GM18907 (cell line): ENCODE results near the gene UBE2Q2.
A peak's percentile ranks its signal among the peaks of the same experiment; 100 is the strongest.
"Not testable (repeated sequence)": the region's sequence is repeated elsewhere in the genome, so short reads cannot be mapped to it uniquely, and the experiment has no call there.

Experiments used
- ATAC-seq: cut with Tn5 transposase; IDR thresholded peaks from one replicate; pipeline ENCODE4 v1.9.1; 2021; ENCODE audit warnings: mild to moderate bottlenecking, moderate library complexity; ENCODE audit not compliant: unreplicated experiment

Gene UBE2Q2

DNA sequence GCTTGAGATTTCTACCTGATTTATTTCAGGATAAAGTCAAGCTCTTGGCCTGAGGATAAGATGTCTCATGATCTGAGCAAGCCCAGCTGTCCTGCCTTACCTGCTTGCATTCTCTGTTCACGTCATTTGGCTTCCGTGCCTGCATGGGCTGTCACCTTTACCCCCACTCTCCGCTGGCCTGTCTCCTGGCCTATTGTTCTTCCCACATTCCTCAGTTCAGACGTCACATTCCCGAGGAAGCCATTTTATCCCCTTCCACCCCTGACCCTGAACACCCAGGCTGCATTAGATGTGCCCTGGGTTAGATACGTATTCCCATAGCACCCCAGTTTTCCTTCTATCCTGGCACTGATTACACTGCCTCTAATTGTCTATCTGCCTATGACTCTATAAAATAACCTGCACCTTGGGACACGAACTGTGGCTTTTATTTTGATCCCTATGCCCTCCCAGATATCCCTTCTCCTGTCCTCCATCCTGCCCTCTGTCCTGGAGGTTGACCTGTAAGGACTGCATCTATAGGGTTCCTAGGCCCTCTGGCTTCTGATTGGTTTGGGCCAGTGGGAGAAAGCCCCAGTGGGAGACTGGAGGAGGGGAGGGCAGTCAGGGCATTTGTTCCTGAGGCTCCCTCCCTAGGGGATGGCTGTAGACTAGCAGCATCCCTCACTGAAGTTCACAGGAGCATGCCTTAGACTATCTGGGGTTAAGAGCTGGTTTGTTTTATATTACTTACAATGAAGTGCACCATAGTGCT, 19.2 kb upstream of the UBE2Q2 start:
- no peak for ATAC-seq

GRCh38 chr15:75827691-75828090, 15.6 kb upstream of the UBE2Q2 start:
- ATAC-seq = no peak

DNA sequence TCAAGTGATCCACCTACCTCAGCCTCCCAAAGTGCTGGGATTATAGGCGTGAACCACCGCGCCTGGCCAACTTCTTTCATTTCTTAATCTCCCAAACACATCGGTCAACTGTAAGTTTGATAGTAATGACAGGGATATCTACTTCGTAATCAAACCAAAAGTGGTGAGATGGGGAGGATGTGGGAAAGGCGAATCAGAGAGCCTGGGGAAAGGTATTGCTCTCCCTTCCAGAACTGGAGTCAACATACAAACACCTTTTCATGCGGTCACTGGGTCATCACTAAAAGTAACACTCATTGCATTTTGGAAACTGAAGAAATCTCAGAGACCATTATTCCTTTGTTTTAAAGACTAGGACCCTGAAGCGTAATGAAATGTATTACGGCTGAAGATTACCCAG, 14.8 kb upstream of the UBE2Q2 start:
- ATAC-seq = no peak

DNA sequence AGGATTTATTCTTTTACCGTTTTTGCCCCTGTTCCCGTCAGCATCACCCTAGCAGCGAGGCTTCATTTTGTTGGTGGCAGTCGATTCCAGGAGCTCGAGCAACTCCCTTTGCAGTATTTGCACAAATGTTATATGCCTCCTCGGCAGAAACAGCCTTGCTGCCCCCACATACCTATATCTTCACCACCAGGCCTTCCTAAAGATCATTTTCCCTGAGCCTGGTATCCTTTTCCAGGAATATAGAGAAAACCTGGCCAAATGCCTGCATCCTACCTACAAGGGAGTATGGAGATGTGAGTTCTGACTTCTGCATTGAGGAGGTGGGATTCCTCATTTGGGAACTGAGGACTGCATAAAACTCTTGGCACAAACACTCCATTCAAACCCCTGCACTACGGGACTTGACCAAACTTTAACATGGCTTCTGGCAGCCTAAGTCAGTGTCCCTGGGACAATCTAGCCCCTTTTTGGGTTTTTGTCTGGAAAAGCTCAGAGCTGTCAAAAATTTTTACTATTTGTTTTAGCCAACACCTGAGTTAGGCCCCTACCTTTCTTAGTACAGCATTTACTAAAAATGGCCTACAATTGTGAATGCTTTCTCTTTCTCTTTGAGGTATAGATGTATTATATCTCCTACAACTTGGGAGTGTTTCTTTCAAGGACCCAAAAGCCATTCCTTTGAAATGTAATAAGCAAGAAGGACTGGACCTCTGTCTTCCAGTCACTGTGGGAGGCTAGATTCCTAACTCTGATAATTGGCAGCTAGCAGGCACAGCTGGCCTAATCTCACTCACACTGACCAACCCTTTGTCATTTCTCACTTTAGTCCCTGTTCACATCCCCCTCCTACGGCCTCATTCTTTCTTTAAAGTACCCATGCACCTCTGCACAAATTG, 12.1 kb upstream of the UBE2Q2 start:
- ATAC-seq = no peak

GRCh38 chr15:75831806-75832102, 11.5 kb upstream of the UBE2Q2 start:
- no peak for ATAC-seq

GRCh38 chr15:75832114-75832513, 11.1 kb upstream of the UBE2Q2 start:
- ATAC-seq = no peak

DNA sequence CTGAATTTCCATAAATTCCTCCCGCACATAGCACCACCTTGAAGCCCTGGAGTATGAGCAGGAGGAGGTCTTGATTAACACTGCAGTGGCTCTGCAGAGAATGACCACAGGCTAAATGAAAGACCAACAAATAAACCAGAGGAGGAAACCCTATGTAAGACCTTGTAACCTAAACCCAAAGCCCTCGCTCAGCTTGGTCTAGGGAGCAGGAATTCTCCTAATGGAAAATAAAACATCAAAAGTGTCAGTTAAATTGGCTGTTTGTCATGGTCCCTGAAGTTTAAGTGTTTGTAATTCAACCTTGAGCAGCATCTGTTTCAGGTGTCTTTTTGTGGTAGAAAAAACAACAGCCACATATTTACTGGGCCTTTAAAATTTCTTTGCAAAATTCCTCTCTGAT, 9.2 kb upstream of the UBE2Q2 start:
- ATAC-seq = no peak

GRCh38 chr15:75835990-75836958, 7.0 kb upstream of the UBE2Q2 start:
- no peak for ATAC-seq

DNA sequence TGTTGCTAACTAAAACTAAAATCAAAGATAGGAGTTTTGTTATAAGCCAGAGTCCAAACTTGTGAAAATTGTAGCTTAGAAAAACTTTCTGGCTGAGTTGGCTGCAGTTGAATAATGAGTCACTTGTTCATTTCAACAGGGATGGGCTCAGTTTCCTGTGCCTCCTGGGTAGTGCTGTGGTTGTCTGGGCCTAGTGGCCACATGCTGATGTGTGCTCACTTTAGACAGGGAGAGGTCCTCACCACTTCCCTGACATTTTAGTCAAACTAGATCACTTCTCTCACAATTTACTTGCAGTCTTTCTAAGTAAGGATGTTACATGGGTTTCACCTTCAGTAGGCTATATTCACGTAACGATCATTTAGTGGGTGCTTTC, 6.3 kb upstream of the UBE2Q2 start:
- peak; percentile 80 for ATAC-seq

DNA sequence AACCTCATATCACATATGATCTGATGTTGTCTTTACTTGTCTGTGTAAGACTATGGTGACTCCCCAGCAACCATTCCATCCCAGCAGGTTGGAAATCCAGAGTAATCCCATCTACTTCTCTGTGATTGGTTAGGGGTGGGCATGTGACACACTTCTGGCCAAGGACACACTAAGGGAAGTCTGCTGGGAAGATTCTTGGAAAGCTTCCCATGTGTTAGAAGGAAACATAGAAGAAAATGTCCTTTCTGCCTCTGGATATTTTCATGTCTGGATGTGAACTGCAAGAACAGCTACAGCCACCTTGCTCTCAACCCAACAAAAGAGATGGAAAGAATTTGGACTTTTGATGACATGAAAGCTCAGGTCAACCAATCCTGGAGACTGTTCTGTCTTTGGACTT, 2.6 kb upstream of the UBE2Q2 start:
- ATAC-seq = no peak

DNA sequence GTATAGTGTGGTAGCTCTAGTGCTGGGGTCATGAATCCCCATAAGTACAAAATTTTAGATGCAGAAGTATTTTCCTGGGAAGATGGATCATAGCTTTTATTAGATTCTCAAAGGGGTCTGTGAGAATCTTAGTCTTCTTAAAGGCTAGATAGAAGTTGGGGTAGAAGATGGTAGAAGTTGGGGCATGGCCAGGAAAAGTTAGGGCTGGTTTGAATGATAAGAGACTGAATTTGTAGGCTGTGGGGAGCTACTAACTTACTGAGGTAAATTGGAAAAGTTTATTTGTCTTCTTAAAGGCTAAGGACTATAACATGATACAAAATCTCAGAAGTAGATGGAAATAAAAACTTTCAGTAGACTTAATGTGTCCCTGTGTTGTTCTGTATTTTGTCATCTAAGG, 1.6 kb upstream of the UBE2Q2 start:
- no peak for ATAC-seq

- ATAC-seq = peak; percentile 49
Observed at GRCh38 chr15:75843678-75844581, 683 bp downstream of the UBE2Q2 start.

DNA sequence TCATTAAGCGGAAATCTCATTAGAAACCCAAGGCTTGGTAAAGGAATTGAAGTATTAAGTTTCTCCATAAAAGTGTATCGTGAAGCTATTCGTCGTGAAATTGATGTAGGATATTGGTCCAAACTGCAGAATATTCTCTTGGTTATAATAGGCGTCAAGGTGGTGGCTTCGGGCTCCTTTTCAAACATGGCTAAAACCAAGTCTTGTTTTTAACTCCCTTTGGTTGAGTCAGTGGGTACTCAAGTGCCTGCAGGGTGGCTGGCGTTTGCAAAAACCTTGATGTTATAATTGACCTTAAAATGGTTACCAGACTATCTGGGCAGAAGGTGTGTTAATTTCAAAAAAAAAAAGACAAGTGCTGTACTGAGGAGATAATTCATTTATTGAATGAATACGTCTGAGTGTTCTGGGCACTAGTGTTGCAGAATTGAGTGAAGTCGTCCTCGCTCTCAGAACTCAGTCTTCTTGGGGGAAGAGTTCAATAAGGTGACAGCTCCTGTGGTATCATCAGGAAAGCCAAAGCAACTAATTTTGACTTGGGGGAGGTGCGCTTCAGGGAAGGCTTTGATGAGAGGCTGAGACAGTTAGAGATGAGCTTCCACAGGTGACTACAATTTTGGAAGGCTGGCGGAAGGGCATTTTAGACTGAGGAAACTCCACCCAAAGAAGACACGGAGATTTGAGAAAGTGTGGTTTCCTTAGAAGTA, 1.5 kb downstream of the UBE2Q2 start:
- no peak for ATAC-seq

DNA sequence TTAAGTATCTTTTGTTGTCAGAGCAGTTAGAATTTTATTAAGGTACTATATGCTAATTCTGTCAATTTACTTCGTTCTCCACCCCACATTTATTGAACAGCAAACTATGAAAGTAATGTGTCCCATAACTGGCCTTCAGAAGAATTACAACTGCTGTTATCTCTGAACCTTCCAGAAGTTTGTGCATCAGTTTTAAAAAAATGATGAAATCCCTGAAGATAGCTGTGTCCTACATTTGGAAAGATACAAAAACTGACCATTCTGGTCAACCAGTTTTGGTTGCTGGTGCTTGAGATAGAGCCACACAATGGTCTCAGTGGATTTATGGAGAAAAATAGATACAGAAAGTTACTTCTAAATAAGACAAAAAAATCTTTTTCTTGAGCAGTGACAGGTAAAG, 5.9 kb downstream of the UBE2Q2 start:
- ATAC-seq = no peak

- no peak for ATAC-seq
Observed at GRCh38 chr15:75850708-75851107, 7.5 kb downstream of the UBE2Q2 start.

- not testable (repeated sequence) for ATAC-seq
Observed at GRCh38 chr15:75851566-75851965, 8.3 kb downstream of the UBE2Q2 start.

DNA sequence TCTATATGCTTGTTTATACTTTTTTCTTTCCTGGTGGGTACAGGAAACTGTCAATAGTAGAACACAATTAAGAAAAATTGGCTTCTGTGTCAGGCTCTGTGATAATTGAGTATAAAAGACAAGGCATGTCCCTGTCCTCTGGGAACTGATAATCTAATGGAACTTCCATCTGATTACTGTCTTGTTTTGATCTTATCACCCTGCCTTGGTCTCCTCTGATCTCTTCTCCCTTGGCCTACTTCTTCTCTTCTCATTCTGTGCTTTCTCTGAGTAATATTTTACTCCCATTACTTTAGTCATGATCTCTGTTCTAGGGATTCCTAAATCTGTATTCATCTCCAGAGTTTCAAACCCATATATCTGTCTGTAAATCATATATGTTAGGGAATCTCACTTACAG, 14.6 kb downstream of the UBE2Q2 start:
- no peak for ATAC-seq

DNA sequence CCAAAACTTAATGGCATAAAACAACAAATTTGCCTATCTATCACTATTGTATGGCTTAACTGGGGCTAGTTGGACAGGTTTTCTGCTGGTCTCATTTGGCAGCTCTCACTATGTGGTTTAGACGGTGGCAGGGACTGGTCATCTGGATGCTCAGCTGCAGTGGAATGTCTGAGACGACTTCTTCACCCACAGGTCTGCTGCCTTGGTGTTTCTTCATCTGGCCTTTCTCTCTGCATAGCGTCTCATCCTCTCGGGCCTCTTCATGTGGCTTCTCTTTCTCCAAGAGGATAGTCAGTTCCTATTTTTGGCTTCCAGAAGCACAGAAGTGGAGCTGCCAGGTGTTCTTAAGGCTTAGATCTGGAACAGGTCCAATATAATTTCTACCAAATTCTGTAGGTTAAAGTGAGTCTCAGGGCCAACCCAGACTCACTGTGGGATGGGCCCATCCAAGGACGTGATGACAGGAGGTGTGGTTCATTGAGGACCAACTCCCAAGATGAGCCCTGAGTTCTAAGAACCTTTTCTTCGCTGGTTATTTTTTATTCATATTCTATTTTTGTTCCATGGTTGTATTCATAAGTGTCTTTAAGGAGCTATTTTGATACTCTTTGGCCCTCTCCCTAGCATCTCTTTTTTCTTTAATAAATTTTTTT, 18.6 kb downstream of the UBE2Q2 start:
- no peak for ATAC-seq

GRCh38 chr15:75862796-75863195, 19.5 kb downstream of the UBE2Q2 start:
- ATAC-seq = no peak
